HepG2 (cell line): Measurements from ENCODE around the gene RHEBL1. TPM values are rescaled to one million over a fixed set of nuclear protein-coding genes. Genes with fewer than 3 reads are reported as not detected.

Experiments
- ASH2L ChIP-seq: fragments of 300-600, 200-600 bp; sonication (generic); IDR thresholded peaks from 2 replicates; pipeline ENCODE4 v1.7.0; 2017; ENCODE audit warnings: low read depth, mild to moderate bottlenecking, moderate library complexity, mixed read lengths, low read length; ENCODE audit not compliant: insufficient read length
- HDAC2 ChIP-seq: sonication (generic); formaldehyde crosslinking; IDR thresholded peaks from 2 replicates; pipeline ENCODE4 v1.4.0; 2020; ENCODE audit warnings: missing genetic modification reagents
- MED13 ChIP-seq: sonication (generic); formaldehyde crosslinking; IDR thresholded peaks from 2 replicates; pipeline ENCODE4 v1.5.0; 2020; ENCODE audit warnings: missing genetic modification reagents
- NONO ChIP-seq, 2 experiments: fragments of 450-650 bp in 1 of 2; sonication (generic) in 1 of 2; formaldehyde crosslinking in 1 of 2; IDR thresholded peaks in 1 of 2; conservative IDR thresholded peaks in 1 of 2; 2 replicates each; pipeline versions ENCODE4 v1.6.1 to v1.8.0; 2017 to 2022; ENCODE audit warnings: mild to moderate bottlenecking in 1 of 2, missing genetic modification reagents in 1 of 2, moderate library complexity in 1 of 2
- POLR2AphosphoS5 ChIP-seq: IDR thresholded peaks from 2 replicates; pipeline ENCODE4 v1.6.1; 2012; ENCODE audit warnings: low read depth, low read length
- PRMT3 ChIP-seq: sonication (generic); formaldehyde crosslinking; IDR thresholded peaks from 2 replicates; pipeline ENCODE4 v1.8.1; 2022; ENCODE audit warnings: low read depth, mild to moderate bottlenecking, moderate library complexity, missing genetic modification reagents, borderline replicate concordance
- SAFB2 ChIP-seq: sonication (generic); formaldehyde crosslinking; IDR thresholded peaks from 2 replicates; pipeline ENCODE4 v1.5.1; 2020; ENCODE audit warnings: missing genetic modification reagents, low read depth, mild to moderate bottlenecking, borderline replicate concordance
- SRSF4 ChIP-seq: fragments of 200-400 bp; formaldehyde crosslinking; IDR thresholded peaks from one replicate; pipeline ENCODE4 v1.6.1; 2018; ENCODE audit warnings: mild to moderate bottlenecking, low read depth, low read length, moderate library complexity; ENCODE audit not compliant: poor library complexity, severe bottlenecking
- ZFP1 ChIP-seq: IDR thresholded peaks from 2 replicates; pipeline ENCODE4 v1.6.1; 2016
- ZNF510 ChIP-seq: sonication (generic); formaldehyde crosslinking; IDR thresholded peaks from 2 replicates; pipeline ENCODE4 v1.4.0; 2020; ENCODE audit warnings: low read depth, mild to moderate bottlenecking, missing genetic modification reagents
- polyA plus RNA-seq, 8 experiments: library from polyadenylated mRNA; depleted of rRNA in 3 of 8; stranded (reverse) in 7 of 8; unstranded in 1 of 8; fragments of >200 nt; fragmentation: Illumina TruSeq in 4 of 8; extraction: Trizol in 4 of 8; gene quantifications; 2 replicates each; pipeline versions ENCODE4 v1.2.1 to v1.2.3, GENCODE V29; 2011 to 2016; ENCODE audit warnings: low read depth in 4 of 8, missing spikeins in 1 of 8, mixed read lengths in 1 of 8; ENCODE audit not compliant: insufficient read depth in 1 of 8
- total RNA-seq, 5 experiments: library from RNA; depleted of rRNA; stranded (reverse); fragments of >200 nt; fragmentation: Illumina TruSeq; extraction: Trizol; gene quantifications; 2 replicates each; pipeline ENCODE4 v1.2.3, GENCODE V29; 2016; ENCODE audit warnings: low read depth in 1 of 5
- TF ChIP-seq, protein P1 (sequence below): sonication (generic); formaldehyde crosslinking; IDR thresholded peaks from 2 replicates; pipeline ENCODE4 v1.4.0; 2020; ENCODE audit warnings: missing genetic modification reagents
- TF ChIP-seq, protein P2 (sequence below): sonication (generic); formaldehyde crosslinking; IDR thresholded peaks from 2 replicates; pipeline ENCODE4 v1.9.0; 2021; ENCODE audit warnings: missing genetic modification reagents, mild to moderate bottlenecking, borderline replicate concordance
- TF ChIP-seq, protein P3 (sequence below): sonication (generic); formaldehyde crosslinking; IDR thresholded peaks from 2 replicates; pipeline ENCODE4 v1.4.0; 2020; ENCODE audit warnings: mild to moderate bottlenecking, missing genetic modification reagents, borderline replicate concordance
- TF ChIP-seq, protein P4 (sequence below): sonication (generic); formaldehyde crosslinking; IDR thresholded peaks from 2 replicates; pipeline ENCODE4 v1.5.0; 2020; ENCODE audit warnings: mild to moderate bottlenecking, low read depth, missing genetic modification reagents, borderline replicate concordance
- TF ChIP-seq, protein P5 (sequence below): sonication (generic); formaldehyde crosslinking; IDR thresholded peaks from 2 replicates; pipeline ENCODE4 v1.5.1; 2020; ENCODE audit warnings: missing genetic modification reagents, mild to moderate bottlenecking, borderline replicate concordance

The RHEBL1 gene
- total and polyA plus RNA-seq, 2 of the 13 experiments (the other 11 are each of a cell fraction or from before 2014, with no cell fraction given): 1.4 to 2.5 TPM

DNA sequence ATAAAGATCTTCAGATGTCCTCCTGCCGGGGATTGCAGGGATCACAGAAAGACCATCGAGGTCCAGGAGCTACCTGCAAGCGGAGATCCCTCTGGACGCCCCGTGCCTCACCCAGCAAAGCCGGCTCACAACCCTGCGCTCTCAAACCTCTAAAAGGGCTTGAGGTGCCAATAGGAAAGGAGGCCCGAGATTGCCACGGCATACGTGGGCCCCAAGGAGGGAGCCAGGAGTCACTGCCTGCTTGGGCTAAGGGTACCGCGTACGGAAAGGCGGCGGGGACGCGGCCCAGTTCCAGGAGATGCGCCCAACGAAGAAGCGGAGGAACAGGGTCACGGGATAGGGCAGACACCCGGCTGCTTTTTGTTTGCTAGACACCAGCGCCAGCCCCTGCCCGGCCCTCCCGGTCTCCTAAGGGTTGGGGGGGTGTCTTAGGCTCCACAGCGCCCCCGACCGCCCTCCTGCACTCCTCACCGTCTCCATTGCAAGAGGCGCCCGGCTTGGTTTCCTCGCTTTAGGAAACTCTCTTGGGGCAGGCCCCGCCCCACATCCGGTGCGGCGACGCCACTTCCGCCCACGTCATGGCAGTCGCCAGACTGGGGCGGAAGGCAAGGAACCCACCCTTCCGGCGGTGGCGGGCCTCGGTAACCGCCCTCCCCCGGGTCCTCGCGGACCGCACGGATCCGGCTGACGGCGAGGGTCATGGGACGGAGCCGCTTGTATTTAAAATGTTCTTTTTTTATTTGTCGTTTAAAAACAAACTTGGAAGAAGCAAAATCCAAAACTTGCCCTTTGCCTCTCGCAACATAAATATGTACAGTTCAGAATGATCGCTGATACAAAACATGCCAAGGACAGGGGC is 51.3 kb downstream of the RHEBL1 start, which contains the start of gene PRKAG1 (continued):
- TF ChIP-seq, protein P1, sequence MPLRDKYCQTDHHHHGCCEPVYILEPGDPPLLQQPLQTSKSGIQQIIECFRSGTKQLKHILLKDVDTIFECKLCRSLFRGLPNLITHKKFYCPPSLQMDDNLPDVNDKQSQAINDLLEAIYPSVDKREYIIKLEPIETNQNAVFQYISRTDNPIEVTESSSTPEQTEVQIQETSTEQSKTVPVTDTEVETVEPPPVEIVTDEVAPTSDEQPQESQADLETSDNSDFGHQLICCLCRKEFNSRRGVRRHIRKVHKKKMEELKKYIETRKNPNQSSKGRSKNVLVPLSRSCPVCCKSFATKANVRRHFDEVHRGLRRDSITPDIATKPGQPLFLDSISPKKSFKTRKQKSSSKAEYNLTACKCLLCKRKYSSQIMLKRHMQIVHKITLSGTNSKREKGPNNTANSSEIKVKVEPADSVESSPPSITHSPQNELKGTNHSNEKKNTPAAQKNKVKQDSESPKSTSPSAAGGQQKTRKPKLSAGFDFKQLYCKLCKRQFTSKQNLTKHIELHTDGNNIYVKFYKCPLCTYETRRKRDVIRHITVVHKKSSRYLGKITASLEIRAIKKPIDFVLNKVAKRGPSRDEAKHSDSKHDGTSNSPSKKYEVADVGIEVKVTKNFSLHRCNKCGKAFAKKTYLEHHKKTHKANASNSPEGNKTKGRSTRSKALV (CRISPR knock-in tag): no peak
- TF ChIP-seq PRMT3: no peak; the same call in 1 of the 2 replicates
- no peak for TF ChIP-seq MED13 (CRISPR knock-in tag)
- TF ChIP-seq, protein P2, sequence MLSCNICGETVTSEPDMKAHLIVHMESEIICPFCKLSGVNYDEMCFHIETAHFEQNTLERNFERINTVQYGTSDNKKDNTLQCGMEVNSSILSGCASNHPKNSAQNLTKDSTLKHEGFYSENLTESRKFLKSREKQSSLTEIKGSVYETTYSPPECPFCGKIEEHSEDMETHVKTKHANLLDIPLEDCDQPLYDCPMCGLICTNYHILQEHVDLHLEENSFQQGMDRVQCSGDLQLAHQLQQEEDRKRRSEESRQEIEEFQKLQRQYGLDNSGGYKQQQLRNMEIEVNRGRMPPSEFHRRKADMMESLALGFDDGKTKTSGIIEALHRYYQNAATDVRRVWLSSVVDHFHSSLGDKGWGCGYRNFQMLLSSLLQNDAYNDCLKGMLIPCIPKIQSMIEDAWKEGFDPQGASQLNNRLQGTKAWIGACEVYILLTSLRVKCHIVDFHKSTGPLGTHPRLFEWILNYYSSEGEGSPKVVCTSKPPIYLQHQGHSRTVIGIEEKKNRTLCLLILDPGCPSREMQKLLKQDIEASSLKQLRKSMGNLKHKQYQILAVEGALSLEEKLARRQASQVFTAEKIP (CRISPR knock-in tag): no peak
- TF ChIP-seq SRSF4: peak; percentile 62
- TF ChIP-seq, protein P3, sequence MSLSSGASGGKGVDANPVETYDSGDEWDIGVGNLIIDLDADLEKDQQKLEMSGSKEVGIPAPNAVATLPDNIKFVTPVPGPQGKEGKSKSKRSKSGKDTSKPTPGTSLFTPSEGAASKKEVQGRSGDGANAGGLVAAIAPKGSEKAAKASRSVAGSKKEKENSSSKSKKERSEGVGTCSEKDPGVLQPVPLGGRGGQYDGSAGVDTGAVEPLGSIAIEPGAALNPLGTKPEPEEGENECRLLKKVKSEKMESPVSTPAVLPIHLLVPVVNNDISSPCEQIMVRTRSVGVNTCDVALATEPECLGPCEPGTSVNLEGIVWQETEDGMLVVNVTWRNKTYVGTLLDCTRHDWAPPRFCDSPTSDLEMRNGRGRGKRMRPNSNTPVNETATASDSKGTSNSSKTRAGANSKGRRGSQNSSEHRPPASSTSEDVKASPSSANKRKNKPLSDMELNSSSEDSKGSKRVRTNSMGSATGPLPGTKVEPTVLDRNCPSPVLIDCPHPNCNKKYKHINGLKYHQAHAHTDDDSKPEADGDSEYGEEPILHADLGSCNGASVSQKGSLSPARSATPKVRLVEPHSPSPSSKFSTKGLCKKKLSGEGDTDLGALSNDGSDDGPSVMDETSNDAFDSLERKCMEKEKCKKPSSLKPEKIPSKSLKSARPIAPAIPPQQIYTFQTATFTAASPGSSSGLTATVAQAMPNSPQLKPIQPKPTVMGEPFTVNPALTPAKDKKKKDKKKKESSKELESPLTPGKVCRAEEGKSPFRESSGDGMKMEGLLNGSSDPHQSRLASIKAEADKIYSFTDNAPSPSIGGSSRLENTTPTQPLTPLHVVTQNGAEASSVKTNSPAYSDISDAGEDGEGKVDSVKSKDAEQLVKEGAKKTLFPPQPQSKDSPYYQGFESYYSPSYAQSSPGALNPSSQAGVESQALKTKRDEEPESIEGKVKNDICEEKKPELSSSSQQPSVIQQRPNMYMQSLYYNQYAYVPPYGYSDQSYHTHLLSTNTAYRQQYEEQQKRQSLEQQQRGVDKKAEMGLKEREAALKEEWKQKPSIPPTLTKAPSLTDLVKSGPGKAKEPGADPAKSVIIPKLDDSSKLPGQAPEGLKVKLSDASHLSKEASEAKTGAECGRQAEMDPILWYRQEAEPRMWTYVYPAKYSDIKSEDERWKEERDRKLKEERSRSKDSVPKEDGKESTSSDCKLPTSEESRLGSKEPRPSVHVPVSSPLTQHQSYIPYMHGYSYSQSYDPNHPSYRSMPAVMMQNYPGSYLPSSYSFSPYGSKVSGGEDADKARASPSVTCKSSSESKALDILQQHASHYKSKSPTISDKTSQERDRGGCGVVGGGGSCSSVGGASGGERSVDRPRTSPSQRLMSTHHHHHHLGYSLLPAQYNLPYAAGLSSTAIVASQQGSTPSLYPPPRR (CRISPR knock-in tag): no peak
- TF ChIP-seq ASH2L: peak; percentile 76
- TF ChIP-seq SAFB2: 0 out of 2 replicates have a peak, but pooled peaks have one; percentile 42
- peak; percentile 44; the same call in 1 of the 2 replicates for TF ChIP-seq HDAC2 (CRISPR knock-in tag)
- no peak for TF ChIP-seq NONO (IDR thresholded peaks at IDR 0.05)
- TF ChIP-seq NONO (CRISPR knock-in tag; conservative IDR thresholded peaks at IDR 0.05): peak; percentile 88
- TF ChIP-seq ZFP1 (CRISPR knock-in tag): no peak
- TF ChIP-seq, protein P4, sequence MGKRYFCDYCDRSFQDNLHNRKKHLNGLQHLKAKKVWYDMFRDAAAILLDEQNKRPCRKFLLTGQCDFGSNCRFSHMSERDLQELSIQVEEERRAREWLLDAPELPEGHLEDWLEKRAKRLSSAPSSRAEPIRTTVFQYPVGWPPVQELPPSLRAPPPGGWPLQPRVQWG (CRISPR knock-in tag): no peak
- no peak for TF ChIP-seq ZNF510 (CRISPR knock-in tag)
- TF ChIP-seq POLR2AphosphoS5: peak; percentile 90; the same call in 1 of the 2 replicates
- TF ChIP-seq, protein P5, sequence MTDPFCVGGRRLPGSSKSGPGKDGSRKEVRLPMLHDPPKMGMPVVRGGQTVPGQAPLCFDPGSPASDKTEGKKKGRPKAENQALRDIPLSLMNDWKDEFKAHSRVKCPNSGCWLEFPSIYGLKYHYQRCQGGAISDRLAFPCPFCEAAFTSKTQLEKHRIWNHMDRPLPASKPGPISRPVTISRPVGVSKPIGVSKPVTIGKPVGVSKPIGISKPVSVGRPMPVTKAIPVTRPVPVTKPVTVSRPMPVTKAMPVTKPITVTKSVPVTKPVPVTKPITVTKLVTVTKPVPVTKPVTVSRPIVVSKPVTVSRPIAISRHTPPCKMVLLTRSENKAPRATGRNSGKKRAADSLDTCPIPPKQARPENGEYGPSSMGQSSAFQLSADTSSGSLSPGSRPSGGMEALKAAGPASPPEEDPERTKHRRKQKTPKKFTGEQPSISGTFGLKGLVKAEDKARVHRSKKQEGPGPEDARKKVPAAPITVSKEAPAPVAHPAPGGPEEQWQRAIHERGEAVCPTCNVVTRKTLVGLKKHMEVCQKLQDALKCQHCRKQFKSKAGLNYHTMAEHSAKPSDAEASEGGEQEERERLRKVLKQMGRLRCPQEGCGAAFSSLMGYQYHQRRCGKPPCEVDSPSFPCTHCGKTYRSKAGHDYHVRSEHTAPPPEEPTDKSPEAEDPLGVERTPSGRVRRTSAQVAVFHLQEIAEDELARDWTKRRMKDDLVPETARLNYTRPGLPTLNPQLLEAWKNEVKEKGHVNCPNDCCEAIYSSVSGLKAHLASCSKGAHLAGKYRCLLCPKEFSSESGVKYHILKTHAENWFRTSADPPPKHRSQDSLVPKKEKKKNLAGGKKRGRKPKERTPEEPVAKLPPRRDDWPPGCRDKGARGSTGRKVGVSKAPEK (CRISPR knock-in tag): no peak
